ENCODE results near the gene PSMB7.

- no peak for TF ChIP-seq CTCF (conservative IDR thresholded peaks at IDR 0.05 in 1 of 2, IDR thresholded peaks at IDR 0.05 in 1 of 2; ENCODE audit: extremely low read depth in 1 of 2, insufficient read depth in 1 of 2, low read depth in 1 of 2, low read length in 2 of 2)
- no peak for TF ChIP-seq EZH2 (IDR thresholded peaks at IDR 0.05; ENCODE audit: borderline replicate concordance, low read length)
Measured at GRCh38 chr9:124342776-124343485, 72.3 kb downstream of the PSMB7 start.

Measured in mammary epithelial cell (primary cell).